HUDEP-2 (cell line): Measurements from ENCODE around the gene ZIC2.

ENCODE experiments used
- DNase-seq, 76 experiments: peaks; one replicate each; lab custom pipeline; 2025; ENCODE audit not compliant: unreplicated experiment in 76 of 76; lab: John Stamatoyannopoulos, UW

The ZIC2 gene

GRCh38 chr13:99973163-99973807 lies 8.3 kb upstream of the ZIC2 start:
- DNase-seq = no peak

- DNase-seq = no peak
These were observed 7.8 kb upstream of the ZIC2 start for GRCh38 chr13:99973808-99974185.

- no peak for DNase-seq
These were observed 7.2 kb upstream of the ZIC2 start for GRCh38 chr13:99974296-99974938.

- DNase-seq = no peak
These were observed 6.5 kb upstream of the ZIC2 start for GRCh38 chr13:99974939-99975561.

- DNase-seq = no peak
These were observed 6.0 kb upstream of the ZIC2 start for GRCh38 chr13:99975626-99976025.

- no peak for DNase-seq
These were observed 5.0 kb upstream of the ZIC2 start for GRCh38 chr13:99976575-99976974.

- no peak for DNase-seq
These were observed 4.2 kb upstream of the ZIC2 start for GRCh38 chr13:99977334-99977911.

GRCh38 chr13:99977912-99978798 lies 3.4 kb upstream of the ZIC2 start:
- no peak for DNase-seq

GRCh38 chr13:99978799-99979452 lies 2.7 kb upstream of the ZIC2 start:
- DNase-seq = no peak

GRCh38 chr13:99979453-99980200 lies 2.0 kb upstream of the ZIC2 start:
- peak in 4 of 76 experiments; percentile 13 to 24 (median 20) for DNase-seq

- DNase-seq = peak in 66 of 76 experiments; percentile 4 to 87 (median 60)
These were observed 1.3 kb upstream of the ZIC2 start for GRCh38 chr13:99980201-99980823.

- DNase-seq = peak in 36 of 76 experiments; percentile 7 to 75 (median 37)
These were observed 505 bp upstream of the ZIC2 start for GRCh38 chr13:99980824-99981734.

GRCh38 chr13:99982036-99982730 lies 599 bp downstream of the ZIC2 start:
- peak in 5 of 76 experiments; percentile 4 to 50 (median 17) for DNase-seq

- peak in 6 of 76 experiments; percentile 4 to 29 (median 14) for DNase-seq
These were observed 1.3 kb downstream of the ZIC2 start for GRCh38 chr13:99982731-99983498.

- peak in 1 of 76 experiments; percentile 18 for DNase-seq
These were observed 2.2 kb downstream of the ZIC2 start for GRCh38 chr13:99983499-99984401.
